Ishikawa (cell line): Measurements from ENCODE around the gene EVL.

Experiments
- CEBPB ChIP-seq: IDR thresholded peaks from 2 replicates; pipeline ENCODE4 v1.6.1; 2012
- CREB1 ChIP-seq: IDR thresholded peaks from 2 replicates; pipeline ENCODE4 v1.6.1; 2012; ENCODE audit warnings: low read depth
- EGR1 ChIP-seq: IDR thresholded peaks from 2 replicates; pipeline ENCODE4 v1.6.1; 2012
- EP300 ChIP-seq: IDR thresholded peaks from 2 replicates; pipeline ENCODE4 v1.6.1; 2012; ENCODE audit warnings: borderline replicate concordance
- FOXM1 ChIP-seq: IDR thresholded peaks from 2 replicates; pipeline ENCODE4 v1.6.1; 2012; ENCODE audit warnings: low read depth, borderline replicate concordance
- NFIC ChIP-seq: IDR thresholded peaks from 2 replicates; pipeline ENCODE4 v1.6.1; 2012
- RAD21 ChIP-seq: IDR thresholded peaks from 2 replicates; pipeline ENCODE4 v1.6.1; 2012; ENCODE audit warnings: low read depth
- TAF1 ChIP-seq: IDR thresholded peaks from 2 replicates; pipeline ENCODE4 v1.6.1; 2012; ENCODE audit warnings: low read depth, mild to moderate bottlenecking
- TCF12 ChIP-seq: IDR thresholded peaks from 2 replicates; pipeline ENCODE4 v1.6.1; 2012; ENCODE audit warnings: low read depth
- TEAD4 ChIP-seq: IDR thresholded peaks from 2 replicates; pipeline ENCODE4 v1.6.1; 2012
- YY1 ChIP-seq: IDR thresholded peaks from 2 replicates; pipeline ENCODE4 v1.6.1; 2012; ENCODE audit warnings: low read depth
- ZBTB7A ChIP-seq: IDR thresholded peaks from 2 replicates; pipeline ENCODE4 v1.6.1; 2012; ENCODE audit warnings: low read depth
- TF ChIP-seq, protein P1 (sequence below): IDR thresholded peaks from 2 replicates; pipeline ENCODE4 v1.6.1; 2012
- TF ChIP-seq, protein P2 (sequence below): IDR thresholded peaks from 2 replicates; pipeline ENCODE4 v1.6.1; 2012; ENCODE audit warnings: low read depth, mild to moderate bottlenecking
- TF ChIP-seq, protein P3 (sequence below): IDR thresholded peaks from 2 replicates; pipeline ENCODE4 v1.6.1; 2012

EVL gene

DNA sequence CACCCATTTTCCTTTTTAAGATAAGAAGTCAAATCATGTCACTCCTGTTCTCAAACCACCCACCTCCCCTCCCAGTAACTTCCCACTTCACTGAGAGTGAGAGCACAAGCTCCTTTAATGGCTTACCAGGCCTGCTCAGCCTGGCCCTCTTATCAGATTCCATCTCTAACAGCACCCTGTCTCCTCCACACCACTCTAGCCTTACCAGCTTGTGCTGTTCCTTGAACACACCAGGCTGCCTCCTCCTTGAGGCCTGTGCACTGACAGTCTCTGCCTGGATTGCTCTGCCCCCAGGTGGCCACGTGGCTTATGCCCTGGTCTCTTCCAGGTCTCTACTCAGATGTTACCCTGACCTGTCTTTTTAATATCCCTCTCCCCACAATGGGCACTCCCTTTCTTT, 40.1 kb upstream of the EVL start:
- TF ChIP-seq TCF12 (no peak), RAD21 (peak; percentile 57)
- TF ChIP-seq, protein P1, sequence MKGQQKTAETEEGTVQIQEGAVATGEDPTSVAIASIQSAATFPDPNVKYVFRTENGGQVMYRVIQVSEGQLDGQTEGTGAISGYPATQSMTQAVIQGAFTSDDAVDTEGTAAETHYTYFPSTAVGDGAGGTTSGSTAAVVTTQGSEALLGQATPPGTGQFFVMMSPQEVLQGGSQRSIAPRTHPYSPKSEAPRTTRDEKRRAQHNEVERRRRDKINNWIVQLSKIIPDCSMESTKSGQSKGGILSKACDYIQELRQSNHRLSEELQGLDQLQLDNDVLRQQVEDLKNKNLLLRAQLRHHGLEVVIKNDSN = peak; percentile 37; the same call in 1 of the 2 replicates

DNA sequence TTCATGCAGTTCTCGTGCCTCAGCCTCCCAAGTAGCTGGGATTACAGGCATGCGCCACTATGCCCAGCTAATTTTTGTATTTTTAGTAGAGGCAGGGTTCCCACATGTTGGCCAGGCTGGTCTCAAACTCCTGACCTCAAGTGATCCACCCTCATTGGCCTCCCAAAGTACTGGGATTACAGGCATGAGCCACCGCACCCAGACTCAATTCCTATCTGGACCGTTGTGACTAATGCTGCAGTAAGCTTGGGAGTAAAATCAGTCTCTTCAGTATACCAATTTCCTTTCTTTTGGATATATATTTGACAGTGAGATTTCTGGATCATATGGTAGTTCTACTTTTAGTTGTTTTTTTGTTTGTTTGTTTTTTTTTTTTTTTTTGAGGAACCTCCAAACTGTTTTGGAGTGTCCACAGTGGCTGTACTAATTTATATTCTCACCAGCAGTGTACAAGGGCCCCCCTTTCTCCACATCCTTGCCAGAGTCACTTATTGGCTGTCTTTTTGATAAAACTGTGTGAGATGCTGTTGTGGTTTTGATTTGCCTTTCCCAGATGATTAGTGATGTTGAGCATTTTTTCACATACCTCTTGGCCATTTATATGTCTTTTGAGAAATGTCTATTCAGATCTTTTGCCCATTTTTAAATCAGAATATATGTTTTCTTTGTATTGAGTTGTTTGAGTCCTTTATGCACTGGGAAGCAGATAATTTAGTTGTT, 37.3 kb upstream of the EVL start:
- no peak for TF ChIP-seq YY1
- no peak for TF ChIP-seq EGR1
- TF ChIP-seq, protein P2, sequence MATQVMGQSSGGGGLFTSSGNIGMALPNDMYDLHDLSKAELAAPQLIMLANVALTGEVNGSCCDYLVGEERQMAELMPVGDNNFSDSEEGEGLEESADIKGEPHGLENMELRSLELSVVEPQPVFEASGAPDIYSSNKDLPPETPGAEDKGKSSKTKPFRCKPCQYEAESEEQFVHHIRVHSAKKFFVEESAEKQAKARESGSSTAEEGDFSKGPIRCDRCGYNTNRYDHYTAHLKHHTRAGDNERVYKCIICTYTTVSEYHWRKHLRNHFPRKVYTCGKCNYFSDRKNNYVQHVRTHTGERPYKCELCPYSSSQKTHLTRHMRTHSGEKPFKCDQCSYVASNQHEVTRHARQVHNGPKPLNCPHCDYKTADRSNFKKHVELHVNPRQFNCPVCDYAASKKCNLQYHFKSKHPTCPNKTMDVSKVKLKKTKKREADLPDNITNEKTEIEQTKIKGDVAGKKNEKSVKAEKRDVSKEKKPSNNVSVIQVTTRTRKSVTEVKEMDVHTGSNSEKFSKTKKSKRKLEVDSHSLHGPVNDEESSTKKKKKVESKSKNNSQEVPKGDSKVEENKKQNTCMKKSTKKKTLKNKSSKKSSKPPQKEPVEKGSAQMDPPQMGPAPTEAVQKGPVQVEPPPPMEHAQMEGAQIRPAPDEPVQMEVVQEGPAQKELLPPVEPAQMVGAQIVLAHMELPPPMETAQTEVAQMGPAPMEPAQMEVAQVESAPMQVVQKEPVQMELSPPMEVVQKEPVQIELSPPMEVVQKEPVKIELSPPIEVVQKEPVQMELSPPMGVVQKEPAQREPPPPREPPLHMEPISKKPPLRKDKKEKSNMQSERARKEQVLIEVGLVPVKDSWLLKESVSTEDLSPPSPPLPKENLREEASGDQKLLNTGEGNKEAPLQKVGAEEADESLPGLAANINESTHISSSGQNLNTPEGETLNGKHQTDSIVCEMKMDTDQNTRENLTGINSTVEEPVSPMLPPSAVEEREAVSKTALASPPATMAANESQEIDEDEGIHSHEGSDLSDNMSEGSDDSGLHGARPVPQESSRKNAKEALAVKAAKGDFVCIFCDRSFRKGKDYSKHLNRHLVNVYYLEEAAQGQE = no peak
- TF ChIP-seq ZBTB7A = no peak
- TF ChIP-seq EP300 = no peak
- no peak for TF ChIP-seq CREB1
- TF ChIP-seq FOXM1 = no peak
- TF ChIP-seq TCF12 = no peak
- TF ChIP-seq, protein P1 = no peak
- TF ChIP-seq CEBPB = no peak
- TF ChIP-seq, protein P3, sequence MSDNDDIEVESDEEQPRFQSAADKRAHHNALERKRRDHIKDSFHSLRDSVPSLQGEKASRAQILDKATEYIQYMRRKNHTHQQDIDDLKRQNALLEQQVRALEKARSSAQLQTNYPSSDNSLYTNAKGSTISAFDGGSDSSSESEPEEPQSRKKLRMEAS = no peak

DNA sequence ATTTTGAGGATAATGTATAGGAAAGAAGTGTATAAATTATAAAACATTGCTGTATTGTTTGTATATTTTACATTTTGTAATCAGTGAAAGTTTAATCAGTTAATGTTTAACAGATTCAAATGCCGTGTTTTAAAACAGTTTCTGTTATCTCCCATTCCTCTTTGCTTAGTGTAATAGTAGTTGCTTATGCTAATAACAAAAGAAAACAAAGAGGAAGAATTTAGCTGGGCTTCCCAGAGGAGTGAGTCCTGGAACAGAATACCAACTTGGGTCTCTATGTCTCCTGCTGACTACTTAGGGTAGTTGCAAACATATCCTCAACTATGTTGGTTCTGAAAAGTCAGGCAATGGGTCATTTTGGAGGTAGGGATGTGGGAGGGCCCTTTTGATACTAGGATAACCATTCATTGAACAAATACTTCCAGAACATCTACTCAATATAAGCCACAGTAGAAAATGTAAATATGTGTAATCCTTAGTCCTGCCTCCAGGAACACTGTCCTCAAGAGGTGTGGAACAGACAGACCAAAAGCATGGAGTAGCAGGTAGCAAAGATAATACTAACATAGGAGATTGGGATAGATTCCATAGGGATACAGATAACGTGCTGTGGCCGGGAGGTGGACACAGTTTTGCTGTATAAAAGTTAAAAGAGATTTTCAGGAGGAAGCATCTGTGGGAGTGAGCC, 36.1 kb upstream of the EVL start:
- no peak for TF ChIP-seq NFIC
- no peak for TF ChIP-seq TEAD4
- no peak for TF ChIP-seq ZBTB7A
- no peak for TF ChIP-seq CEBPB
- TF ChIP-seq FOXM1 = no peak
- no peak for TF ChIP-seq EP300
- no peak for TF ChIP-seq TAF1
- no peak for TF ChIP-seq EGR1

DNA sequence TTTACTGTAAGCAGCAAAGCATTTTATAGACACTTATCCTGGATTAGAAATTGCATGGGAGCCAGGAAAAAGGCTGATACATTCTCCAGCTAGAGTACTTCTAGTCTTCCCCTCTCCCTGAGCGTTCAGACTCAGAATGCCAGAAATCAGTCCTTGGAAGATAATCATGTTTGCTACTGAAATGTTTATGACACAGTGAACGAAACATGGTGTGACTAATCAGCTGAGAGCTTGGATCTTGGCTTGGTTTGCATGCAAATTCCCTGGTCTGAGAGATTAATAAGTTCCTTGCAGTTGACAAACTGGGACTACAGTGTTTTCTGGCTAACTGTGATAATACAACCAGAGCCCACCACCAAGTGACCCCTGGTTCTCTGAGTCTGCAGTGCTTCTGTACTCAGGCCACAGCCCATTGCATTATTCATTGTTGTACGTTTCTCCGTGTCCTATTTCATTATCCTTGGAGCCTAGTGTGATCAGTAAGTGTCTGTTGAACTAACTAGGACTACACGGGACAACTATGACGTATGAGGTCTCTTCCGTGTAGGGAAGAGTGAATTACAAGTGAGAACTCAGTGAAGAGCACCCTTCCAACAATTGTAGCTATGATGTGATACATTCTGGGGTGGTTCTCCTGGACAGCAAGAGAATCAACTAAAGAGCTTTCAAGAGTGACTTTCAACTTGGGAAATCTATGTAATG, 34.6 kb upstream of the EVL start:
- TF ChIP-seq, protein P1 = no peak
- TF ChIP-seq RAD21 (no peak), NFIC (no peak), CEBPB (no peak), TEAD4 (no peak), TAF1 (no peak)
- TF ChIP-seq, protein P3 = no peak

DNA sequence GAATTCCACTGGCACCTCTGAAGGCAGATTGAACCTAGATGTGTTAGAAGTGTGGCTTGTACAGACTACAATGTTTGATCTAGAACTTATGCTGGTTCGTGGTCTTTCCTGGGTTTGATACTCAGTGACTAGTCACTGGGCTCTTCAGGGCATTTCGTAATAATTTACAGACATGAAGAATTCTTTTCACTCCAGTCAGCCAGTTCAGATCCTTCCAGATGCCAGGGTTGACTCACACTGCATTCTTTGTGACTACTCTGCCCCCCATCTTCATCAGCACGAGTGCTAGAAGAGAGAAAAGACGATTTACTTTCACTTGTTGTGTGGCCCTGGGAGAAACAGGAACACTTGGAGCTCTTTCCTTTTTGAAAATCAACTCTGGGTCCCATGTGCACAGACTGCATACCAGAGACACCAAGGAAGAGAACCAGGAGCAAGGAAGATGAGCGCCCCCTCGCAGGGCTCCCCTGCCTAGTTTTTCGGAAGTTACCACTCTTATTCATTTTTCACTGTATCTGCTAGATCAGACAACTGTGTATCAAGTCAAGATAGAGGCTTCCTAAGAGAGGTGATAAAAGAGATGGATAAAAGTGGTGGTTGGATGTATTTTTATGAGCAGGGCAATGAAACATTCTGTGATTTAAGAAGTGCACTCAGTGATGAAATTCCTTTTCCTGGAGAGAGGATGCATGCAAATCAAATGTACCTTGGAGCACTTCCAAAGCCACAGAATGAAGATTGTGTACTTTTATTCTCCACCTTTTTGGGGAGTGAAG, 33.5 kb upstream of the EVL start:
- TF ChIP-seq TEAD4 (peak; percentile 83), YY1 (no peak), EP300 (peak; percentile 32; the same call in 1 of the 2 replicates), NFIC (0 out of 2 replicates have a peak, but pooled peaks have one; percentile 13), ZBTB7A (no peak), TAF1 (no peak), CEBPB (peak; percentile 84), RAD21 (no peak), CREB1 (no peak), TCF12 (no peak; the same call in 1 of the 2 replicates), EGR1 (no peak), FOXM1 (no peak)
- TF ChIP-seq, protein P1 = no peak
- TF ChIP-seq, protein P2 = no peak
- TF ChIP-seq, protein P3 = 0 out of 2 replicates have a peak, but pooled peaks have one; percentile 24
